Endothelial cell of umbilical vein (primary cell): ENCODE measurements around the gene ITPRIPL1. TPM values are rescaled to one million over a fixed set of nuclear protein-coding genes. Genes with fewer than 3 reads are reported as not detected.

ENCODE experiments used
- BruUV-seq: library from RNA; stranded (reverse); fragments of 400-500 nt; replicated peaks from 2 replicates; lab custom pipeline; 2021; lab: Mats Ljungman, UMichigan
- CTCF ChIA-PET: fragments of 300-600, 350-600 bp; sonication (Branson Sonifier 250); formaldehyde crosslinking; loops from one replicate; lab custom pipeline; 2021; ENCODE audit warnings: antibody characterized with exemption, inconsistent platforms; lab: Charles Lee
- POLR2A ChIA-PET: fragments of 300-600, 350-600 bp; sonication (Branson Sonifier 250); formaldehyde crosslinking; loops from one replicate; lab custom pipeline; 2021; ENCODE audit warnings: antibody characterized with exemption, inconsistent platforms; lab: Charles Lee
- DNase-seq: peaks from one replicate; pipeline ENCODE4 v3.0.0-alpha.2; 2011; ENCODE audit warnings: low read depth, low spot score
- FAIRE-seq: peaks from 2 replicates; lab custom pipeline; 2011; peaks lifted over from hg19 to GRCh38; lab: Jason Lieb, UNC
- H2AFZ ChIP-seq: 2 replicates; pipeline ENCODE4 v1.6.0; 2012; ENCODE audit warnings: low read depth, low read length, control low read depth, inconsistent platforms
- H3K27ac ChIP-seq: 2 replicates; pipeline ENCODE4 v1.5.1; 2011; ENCODE audit warnings: low read depth, mild to moderate bottlenecking, control low read depth, low read length, moderate library complexity; ENCODE audit not compliant: insufficient read depth
- H3K27me3 ChIP-seq, 2 experiments: 2 replicates each; pipeline versions ENCODE4 v1.6.0 to v1.6.1; 2011; ENCODE audit warnings: low read length in 2 of 2, mixed read lengths in 1 of 2; ENCODE audit not compliant: control insufficient read depth in 2 of 2, insufficient read depth in 2 of 2
- H3K36me3 ChIP-seq, 2 experiments: 2 replicates in 1 of 2; 3 replicates in 1 of 2; pipeline ENCODE4 v1.5.1; 2011; ENCODE audit warnings: low read length in 2 of 2, mild to moderate bottlenecking in 1 of 2, moderate library complexity in 1 of 2; ENCODE audit not compliant: control insufficient read depth in 2 of 2, insufficient read depth in 2 of 2; ENCODE audit errors: extremely low read depth in 1 of 2
- H3K4me1 ChIP-seq: 3 replicates; pipeline ENCODE4 v1.5.1; 2011; ENCODE audit warnings: mild to moderate bottlenecking, low read length; ENCODE audit not compliant: control insufficient read depth, insufficient read depth; ENCODE audit errors: extremely low read depth
- H3K4me2 ChIP-seq: 2 replicates; pipeline ENCODE4 v1.6.1; 2011; ENCODE audit warnings: low read length, control low read depth, mixed read lengths; ENCODE audit not compliant: insufficient read depth
- H3K4me3 ChIP-seq, 3 experiments: fragments of 200-600 bp in 1 of 3; sonication (generic), shearing (Covaris generic) in 1 of 3; replicated peaks in 1 of 3; 2 replicates each; pipeline ENCODE4 v1.5.1; 2011 to 2016; ENCODE audit warnings: control low read depth in 3 of 3, low read length in 3 of 3, mild to moderate bottlenecking in 2 of 3, inconsistent platforms in 1 of 3, low read depth in 1 of 3, moderate library complexity in 1 of 3; ENCODE audit not compliant: insufficient read depth in 1 of 3
- H3K79me2 ChIP-seq: 2 replicates; pipeline ENCODE4 v1.6.0; 2012; ENCODE audit warnings: low read length, inconsistent platforms; ENCODE audit not compliant: control insufficient read depth, insufficient read depth
- H3K9ac ChIP-seq: replicated peaks from 2 replicates; pipeline ENCODE3; 2011; ENCODE audit warnings: low read length, control low read depth; ENCODE audit not compliant: insufficient read depth; ENCODE audit errors: extremely low read depth
- H3K9me1 ChIP-seq: replicated peaks from 3 replicates; pipeline ENCODE4 v1.6.0; 2011; ENCODE audit warnings: mild to moderate bottlenecking, low read length; ENCODE audit not compliant: control insufficient read depth, insufficient read depth; ENCODE audit errors: extremely low read depth
- H3K9me3 ChIP-seq: replicated peaks from 2 replicates; pipeline ENCODE4 v1.5.1; 2012; ENCODE audit warnings: low read length, inconsistent platforms; ENCODE audit not compliant: control insufficient read depth, insufficient read depth
- H4K20me1 ChIP-seq: replicated peaks from 2 replicates; pipeline ENCODE3; 2011; ENCODE audit warnings: mild to moderate bottlenecking, low read length; ENCODE audit not compliant: control insufficient read depth, insufficient read depth; ENCODE audit errors: extremely low read depth
- EZH2 ChIP-seq: IDR thresholded peaks from 2 replicates; pipeline ENCODE4 v1.6.1; 2012; ENCODE audit warnings: borderline replicate concordance, low read depth, mild to moderate bottlenecking, moderate library complexity, low read length, inconsistent platforms; ENCODE audit not compliant: severe bottlenecking
- FOS ChIP-seq: IDR thresholded peaks from 2 replicates; pipeline ENCODE4 v1.6.1; 2011; ENCODE audit warnings: mild to moderate bottlenecking, low read length, moderate library complexity, borderline replicate concordance; ENCODE audit not compliant: insufficient read depth
- GATA2 ChIP-seq: IDR thresholded peaks from 2 replicates; pipeline ENCODE4 v1.7.0; 2011; ENCODE audit warnings: low read depth, mild to moderate bottlenecking, moderate library complexity, mixed read lengths, low read length; ENCODE audit not compliant: insufficient read length, insufficient read depth
- JUN ChIP-seq: IDR thresholded peaks from 2 replicates; pipeline ENCODE4 v1.6.1; 2011; ENCODE audit warnings: borderline replicate concordance, low read depth; ENCODE audit not compliant: insufficient read length, insufficient read depth
- MYC ChIP-seq: IDR thresholded peaks from one replicate; pipeline ENCODE4 v1.6.1; 2011; ENCODE audit warnings: mild to moderate bottlenecking, low read depth, low read length
- POLR2A ChIP-seq: IDR thresholded peaks from 2 replicates; pipeline ENCODE4 v1.6.1; 2012; ENCODE audit warnings: low read depth, mild to moderate bottlenecking, control low read depth, low read length
- POLR2AphosphoS5 ChIP-seq: IDR thresholded peaks from 2 replicates; pipeline ENCODE4 v1.6.1; 2012; ENCODE audit warnings: low read depth, mild to moderate bottlenecking, control low read depth, low read length, moderate library complexity; ENCODE audit not compliant: insufficient read depth
- dilution Hi-C: fragments of 300-500 bp; cut with MboI; formaldehyde crosslinking; loops from one replicate; pipeline ENCODE4 v1.15.0; 2019; ENCODE audit warnings: low sequenced_read_pairs; ENCODE audit not compliant: extremely low pct_ligation_motif_present
- intact Hi-C: fragments of 100-400 bp; cut with micrococcal nuclease; formaldehyde crosslinking; loops from one replicate; pipeline ENCODE4 v1.10.0; 2022
- polyA plus RNA-seq, 4 experiments: library from polyadenylated mRNA; depleted of rRNA in 3 of 4; stranded (reverse) in 3 of 4; unstranded in 1 of 4; fragments of >200 nt; gene quantifications; 2 replicates each; pipeline versions ENCODE4 v1.2.1 to v1.2.3, GENCODE V29; 2011 to 2012; ENCODE audit warnings: missing spikeins in 1 of 4
- total RNA-seq: library from RNA; stranded (reverse); gene quantifications from 2 replicates; pipeline ENCODE4 v1.2.3, GENCODE V29; 2021
- TF ChIP-seq, protein P1 (sequence below): IDR thresholded peaks from 2 replicates; pipeline ENCODE4 v1.6.1; 2011; ENCODE audit not compliant: insufficient read depth, insufficient read length
- TF ChIP-seq, protein P2 (sequence below), 2 donors: IDR thresholded peaks; 1 replicate in 1 of 2; 2 replicates in 1 of 2; pipeline ENCODE4 v1.5.1; 2011; ENCODE audit warnings: low read length in 2 of 2, mild to moderate bottlenecking in 2 of 2, moderate library complexity in 2 of 2, control low read depth in 1 of 2, inconsistent platforms in 1 of 2, low read depth in 1 of 2; ENCODE audit not compliant: insufficient read depth in 1 of 2; ENCODE audit errors: extremely low read depth in 1 of 2

Gene ITPRIPL1
- total and polyA plus RNA-seq, 2 donors (not counting 3 experiments of a cell fraction or from before 2014, with no cell fraction given) = 2.6 to 5.8 TPM

DNA sequence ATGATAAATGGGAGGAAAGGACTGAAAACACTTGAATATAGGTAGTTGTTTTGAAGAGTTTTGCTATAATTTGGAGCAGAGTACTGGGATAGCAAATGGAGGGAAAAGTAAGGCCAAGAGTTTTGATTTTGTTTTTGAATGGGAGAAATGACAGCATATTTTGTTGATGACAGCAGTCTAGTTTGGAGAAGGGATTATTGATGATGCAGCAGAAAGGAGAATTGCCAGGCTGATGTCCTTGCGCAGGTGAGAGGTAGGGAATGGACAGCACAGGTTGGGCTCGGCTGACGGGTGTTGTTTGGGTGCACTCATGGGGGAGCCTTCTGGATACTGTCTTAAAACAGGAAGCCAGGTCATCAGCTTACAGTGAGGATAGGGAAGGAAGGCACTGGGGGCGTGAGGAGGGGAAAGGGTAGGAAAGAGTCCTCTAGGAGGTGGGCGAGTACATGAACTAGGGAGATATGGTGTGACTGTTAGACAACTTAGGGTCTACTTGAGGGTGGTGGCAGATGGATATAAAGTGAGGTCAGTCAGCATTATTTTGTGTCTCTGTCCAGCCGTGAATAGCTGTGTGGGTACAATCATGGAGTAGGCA is 20.8 kb downstream of the ITPRIPL1 start:
- Histone ChIP-seq H3K79me2 (peaks cover 7% of the 10 kb centered on the region), H4K20me1 (no peaks in the 10 kb centered on the region), H2AFZ (no peak overlapping the region), H3K9me3 (no peaks in the 10 kb centered on the region), H3K4me3 (no peak overlapping the region), H3K9me1 (no peaks in the 10 kb centered on the region), H3K27me3 (no peaks in the 10 kb centered on the region), H3K4me2 (no peak overlapping the region), H3K9ac (no peak overlapping the region), H3K27ac (no peak overlapping the region), H3K4me1 (no peaks in the 10 kb centered on the region), H3K36me3 (peaks cover 0 to 21% of the 10 kb centered on the region in 2 experiments)
- no peak for TF ChIP-seq JUN
- no peak for TF ChIP-seq POLR2A
- TF ChIP-seq MYC = no peak
- no peak for TF ChIP-seq EZH2
- TF ChIP-seq GATA2 = no peak
- TF ChIP-seq FOS = no peak
- TF ChIP-seq, protein P1, sequence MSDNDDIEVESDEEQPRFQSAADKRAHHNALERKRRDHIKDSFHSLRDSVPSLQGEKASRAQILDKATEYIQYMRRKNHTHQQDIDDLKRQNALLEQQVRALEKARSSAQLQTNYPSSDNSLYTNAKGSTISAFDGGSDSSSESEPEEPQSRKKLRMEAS = no peak
- TF ChIP-seq, protein P2, sequence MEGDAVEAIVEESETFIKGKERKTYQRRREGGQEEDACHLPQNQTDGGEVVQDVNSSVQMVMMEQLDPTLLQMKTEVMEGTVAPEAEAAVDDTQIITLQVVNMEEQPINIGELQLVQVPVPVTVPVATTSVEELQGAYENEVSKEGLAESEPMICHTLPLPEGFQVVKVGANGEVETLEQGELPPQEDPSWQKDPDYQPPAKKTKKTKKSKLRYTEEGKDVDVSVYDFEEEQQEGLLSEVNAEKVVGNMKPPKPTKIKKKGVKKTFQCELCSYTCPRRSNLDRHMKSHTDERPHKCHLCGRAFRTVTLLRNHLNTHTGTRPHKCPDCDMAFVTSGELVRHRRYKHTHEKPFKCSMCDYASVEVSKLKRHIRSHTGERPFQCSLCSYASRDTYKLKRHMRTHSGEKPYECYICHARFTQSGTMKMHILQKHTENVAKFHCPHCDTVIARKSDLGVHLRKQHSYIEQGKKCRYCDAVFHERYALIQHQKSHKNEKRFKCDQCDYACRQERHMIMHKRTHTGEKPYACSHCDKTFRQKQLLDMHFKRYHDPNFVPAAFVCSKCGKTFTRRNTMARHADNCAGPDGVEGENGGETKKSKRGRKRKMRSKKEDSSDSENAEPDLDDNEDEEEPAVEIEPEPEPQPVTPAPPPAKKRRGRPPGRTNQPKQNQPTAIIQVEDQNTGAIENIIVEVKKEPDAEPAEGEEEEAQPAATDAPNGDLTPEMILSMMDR (IDR thresholded peaks at IDR 0.05; ENCODE audit: extremely low read depth in 1 of 2, insufficient read depth in 1 of 2, low read depth in 1 of 2, low read length in 2 of 2) = no peak
- no peak for TF ChIP-seq POLR2AphosphoS5
- no TSS peak for BruUV-seq
- POLR2A ChIA-PET = interaction anchor here (1.5 kb wide), 1 partner anchor 10 kb away, joined by 5 read pairs; the partner anchor contains the start of gene NCAPH
- CTCF ChIA-PET = interaction anchor here (0.9 to 2.7 kb wide), 3 partner anchors 8 to 25 kb away, joined by 3 to 8 read pairs (median 7); partner anchors contain the start of gene NCAPH
- DNase-seq = no peak
- dilution Hi-C loops (no loop called here), intact Hi-C loops (loop anchor here (2.0 kb wide), 1 partner anchor 45 kb away; no protein-coding TSS in a partner anchor)
- no peak for FAIRE-seq
